DOHH2 (cell line): ENCODE results near the gene DCDC2.

Source experiments
- CTCF ChIP-seq: fragments of 200-600 bp; sonication (generic); IDR thresholded peaks from one replicate; pipeline ENCODE4 v1.5.1; 2014; ENCODE audit warnings: antibody characterized with exemption, mild to moderate bottlenecking, low read depth, low read length; ENCODE audit not compliant: poor library complexity, severe bottlenecking
- EZH2phosphoT487 ChIP-seq: fragments of 200-600 bp; sonication (generic); IDR thresholded peaks from 2 replicates; pipeline ENCODE4 v1.6.1; 2017; ENCODE audit warnings: borderline replicate concordance, mild to moderate bottlenecking, antibody characterized with exemption, low read length, moderate library complexity, mixed read lengths

- TF ChIP-seq CTCF = no peak
- TF ChIP-seq EZH2phosphoT487 = no peak
Observed at GRCh38 chr6:24325978-24326377, 31.9 kb downstream of the DCDC2 start.
